GM19193 (cell line): ENCODE data around the gene TET3.

ENCODE experiments used
- POLR2A ChIP-seq: IDR thresholded peaks from 4 replicates; pipeline ENCODE4 v1.6.1; 2011; ENCODE audit not compliant: insufficient read depth, insufficient read length; ENCODE audit errors: extremely low read depth

Gene TET3

GRCh38 chr2:73994178-73994831 is 9.6 kb downstream of the TET3 start:
- TF ChIP-seq POLR2A: no peak

- no peak for TF ChIP-seq POLR2A
Measured at GRCh38 chr2:73995810-73996209, 11.1 kb downstream of the TET3 start.

DNA sequence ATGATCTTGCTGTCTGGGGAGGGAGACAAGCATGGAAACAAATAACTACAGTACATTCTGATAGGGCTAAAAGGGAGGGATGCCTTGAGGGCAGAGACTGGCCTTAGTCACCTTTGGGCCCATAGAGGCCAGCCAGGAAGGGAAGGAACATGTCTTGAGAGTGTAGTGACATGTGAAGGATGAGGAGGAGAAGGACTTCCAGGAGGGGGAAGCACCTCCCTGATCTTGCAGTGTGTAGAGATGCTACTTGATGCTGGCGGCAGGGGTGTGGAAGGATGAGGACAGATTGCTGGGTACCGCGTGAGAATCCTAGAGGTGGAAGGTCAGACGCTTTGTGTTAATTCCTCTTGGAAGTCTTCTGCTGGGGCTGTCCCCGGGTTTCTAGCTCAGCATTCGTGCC is 13.1 kb downstream of the TET3 start:
- TF ChIP-seq POLR2A: no peak

DNA sequence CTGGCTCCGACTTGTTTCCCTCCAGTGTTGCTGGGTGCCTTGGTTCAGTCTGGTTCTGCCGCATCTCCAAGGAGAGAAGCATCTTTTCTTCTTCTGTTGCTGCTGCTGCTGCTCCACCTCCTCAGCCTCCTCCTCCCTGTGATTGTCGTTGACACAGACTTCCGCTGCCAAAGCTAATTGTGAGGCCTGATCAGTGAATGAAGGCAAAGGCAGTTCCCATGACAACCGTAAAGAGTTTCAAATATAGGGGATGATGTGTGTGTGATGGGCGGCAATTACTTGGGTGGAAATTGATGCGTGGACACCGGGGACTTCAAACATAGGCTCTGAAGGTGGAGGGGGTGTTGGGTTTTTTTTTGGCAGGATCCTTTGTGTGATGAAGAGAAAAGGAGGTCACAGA is 13.7 kb downstream of the TET3 start:
- TF ChIP-seq POLR2A: no peak

- no peak for TF ChIP-seq POLR2A
Measured at GRCh38 chr2:73998933-73999332, 14.2 kb downstream of the TET3 start.

- TF ChIP-seq POLR2A: no peak
Measured at GRCh38 chr2:73999881-74000597, 15.3 kb downstream of the TET3 start.

- no peak for TF ChIP-seq POLR2A
Measured at GRCh38 chr2:74000666-74001065, 16.0 kb downstream of the TET3 start.

GRCh38 chr2:74001121-74001520 is 16.4 kb downstream of the TET3 start:
- no peak for TF ChIP-seq POLR2A

DNA sequence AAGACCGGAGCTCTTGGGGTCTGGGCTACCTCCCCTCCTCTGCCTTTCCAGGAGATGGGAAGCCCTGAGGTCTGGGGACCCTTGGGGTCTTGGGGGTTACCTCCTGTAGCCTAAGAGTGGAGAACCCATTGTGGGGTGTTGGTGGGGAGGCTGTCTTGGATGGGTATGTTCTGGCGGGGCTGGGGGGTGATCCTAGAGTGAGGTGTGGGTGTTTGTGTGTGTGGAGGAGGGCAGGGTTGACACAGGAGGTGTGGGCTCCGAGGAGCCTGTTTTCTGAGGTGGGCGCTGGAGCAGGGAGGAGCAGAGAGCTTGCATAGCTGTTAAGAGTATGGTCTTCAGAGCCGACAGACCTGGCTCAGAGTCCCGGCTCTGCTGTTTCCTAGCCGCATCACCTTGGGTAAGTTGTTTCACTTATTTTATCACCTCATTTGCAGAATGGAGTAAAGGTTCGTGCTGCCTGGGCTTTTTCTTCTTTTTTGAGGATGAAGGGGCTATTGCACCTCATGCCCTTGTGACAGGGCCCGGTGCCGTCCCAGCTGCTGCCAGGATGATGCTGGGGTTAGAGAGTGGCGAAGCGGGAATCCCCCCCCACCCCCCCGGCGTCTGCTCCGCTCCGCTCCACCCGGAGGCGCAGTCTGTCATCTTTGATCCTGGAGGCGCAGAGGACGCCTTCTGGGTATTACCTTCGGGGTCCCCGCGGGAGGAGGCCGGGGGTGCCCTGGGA is 17.2 kb downstream of the TET3 start:
- TF ChIP-seq POLR2A: no peak

- TF ChIP-seq POLR2A: no peak
Measured at GRCh38 chr2:74002505-74003421, 18.1 kb downstream of the TET3 start.

GRCh38 chr2:74003494-74004211 is 18.9 kb downstream of the TET3 start:
- TF ChIP-seq POLR2A: no peak

DNA sequence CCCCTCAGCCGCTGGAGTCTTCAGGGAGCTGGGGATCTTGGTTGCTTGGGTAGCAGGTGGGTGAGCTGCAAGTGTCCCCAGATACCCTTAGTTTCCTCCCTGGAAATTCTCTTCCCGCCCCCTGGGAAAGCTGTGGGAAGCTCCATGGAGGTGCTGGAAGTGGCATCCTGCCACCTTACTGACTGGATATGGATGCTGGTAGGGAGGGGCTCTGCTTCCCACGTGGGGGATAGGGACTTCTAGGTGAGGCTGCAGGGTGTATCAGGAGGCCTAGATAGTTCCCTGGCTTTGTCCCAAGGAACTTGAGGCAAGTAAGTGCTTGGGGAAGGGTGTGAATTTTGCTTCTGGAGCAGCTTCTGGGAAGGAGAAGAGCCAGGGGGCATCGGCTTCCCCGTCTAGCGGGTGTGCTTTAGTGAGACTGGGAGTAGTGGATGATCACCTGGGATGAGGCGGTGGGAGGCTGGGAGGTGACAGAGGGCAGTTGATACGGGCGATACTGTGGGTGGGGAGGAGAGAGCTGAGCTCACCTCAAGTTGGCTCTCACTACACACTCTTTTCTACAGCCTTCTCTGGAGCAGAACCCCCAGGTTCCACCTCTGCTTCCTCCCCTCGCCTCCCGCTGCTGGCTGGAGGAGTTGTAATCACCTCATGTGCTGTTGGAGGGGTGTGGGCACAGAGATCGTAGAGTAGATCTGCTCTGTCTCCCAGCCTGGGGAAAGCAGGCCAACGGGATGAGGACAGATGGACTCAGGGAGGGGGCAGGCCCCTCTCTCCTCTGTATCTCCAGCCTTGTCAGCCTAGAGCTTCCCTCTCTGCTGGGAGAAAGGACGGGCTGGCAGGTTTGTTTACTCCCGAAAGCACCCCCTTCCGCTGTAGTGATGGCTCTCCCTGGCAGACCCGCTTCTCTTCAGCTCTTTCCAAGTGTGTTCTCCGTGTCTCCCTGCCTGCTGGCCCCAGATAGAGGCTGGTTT is 19.8 kb downstream of the TET3 start:
- TF ChIP-seq POLR2A: no peak

DNA sequence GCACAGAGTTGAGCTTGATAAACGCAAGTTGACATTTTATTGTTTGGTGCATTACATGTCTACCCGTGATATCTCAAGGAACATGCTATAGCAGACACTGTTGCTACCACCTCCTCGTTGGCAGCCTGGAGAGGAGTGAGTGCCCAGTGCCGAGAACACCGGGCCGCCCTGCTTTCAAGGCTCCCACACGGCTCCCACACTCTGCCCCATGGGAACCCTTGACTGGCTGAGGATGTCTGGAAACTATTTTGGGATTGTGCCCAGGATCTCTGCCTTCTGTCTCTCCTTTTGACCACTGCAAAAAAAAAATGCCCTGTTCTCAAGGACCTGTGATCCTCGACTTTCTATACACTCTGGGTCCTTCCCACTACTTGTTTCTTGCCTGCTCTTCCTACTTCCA is 21.1 kb downstream of the TET3 start:
- no peak for TF ChIP-seq POLR2A
